HT-29 (cell line): ENCODE results near the gene LSP1. TPM values are rescaled to one million over a fixed set of nuclear protein-coding genes. Genes with fewer than 3 reads are reported as not detected.

Source experiments
- small RNA-seq: library from RNA; depleted of rRNA; stranded (forward); fragments of <200 nt; gene quantifications from one replicate; pipeline ENCODE3, GENCODE V24; 2014
- total RNA-seq: library from RNA; depleted of rRNA; stranded (reverse); fragments of >200 nt; shearing (Covaris generic); gene quantifications from 2 replicates; pipeline ENCODE4 v1.2.3, GENCODE V29; 2014; rRNA removed

The LSP1 gene
- total RNA-seq, 1 experiment from 2014 or later: 0.05 TPM

Small RNA genes lying within 50 kb of the gene (small RNA-seq; reads per million reads assigned to genes)
- gene AC051649.1 (not detected), gene MIR4298 (not detected)

Other genes with a start within 250 kb of the LSP1 start
- not detected in 2 replicates for gene KRTAP5-3, start 244.6 kb upstream of the LSP1 start, total RNA-seq
- gene KRTAP5-4, start 230.9 kb upstream of the LSP1 start, total RNA-seq: not detected in 2 replicates
- not detected in 2 replicates for gene KRTAP5-5, start 223.3 kb upstream of the LSP1 start, total RNA-seq
- not detected in 2 replicates for gene KRTAP5-6, start 155.9 kb upstream of the LSP1 start, total RNA-seq
- gene IFITM10, start 102.5 kb upstream of the LSP1 start, total RNA-seq: 2.8 and 4.1 TPM in 2 replicates
- 1,063 and 1,119 TPM in 2 replicates for gene CTSD, start 89.2 kb upstream of the LSP1 start, total RNA-seq
- 59.9 and 63.4 TPM in 2 replicates for gene SYT8, start 18.1 kb upstream of the LSP1 start, total RNA-seq
- gene TNNI2, start 14.1 kb upstream of the LSP1 start, total RNA-seq: 4.6 and 17.2 TPM in 2 replicates
- not detected in 2 replicates for gene PRR33, start 38.8 kb downstream of the LSP1 start, total RNA-seq
- gene TNNT3, start 66.6 kb downstream of the LSP1 start, total RNA-seq: 0.23 TPM in 1 of 2 replicates, not detected in the other
- 107 and 109 TPM in 2 replicates for gene MRPL23, start 94.2 kb downstream of the LSP1 start, total RNA-seq
- 0.81 TPM in 1 of 2 replicates, not detected in the other for gene H19, start 144.8 kb downstream of the LSP1 start, total RNA-seq